K562 (cell line): Measurements from ENCODE around the gene UTP4. TPM values are rescaled to one million over a fixed set of nuclear protein-coding genes. Genes with fewer than 3 reads are reported as not detected.
A peak's percentile ranks its signal among the peaks of the same experiment; 100 is the strongest.

Experiments used
- ATAC-seq: fragments of 200-7000 bp; cut with Tn5 transposase; 3 replicates; pipeline ENCODE4 v1.9.1; 2020; ENCODE audit warnings: moderate library complexity
- BruUV-seq: library from RNA; stranded (reverse); fragments of 400-500 nt; replicated peaks from 2 replicates; lab custom pipeline; 2021; lab: Mats Ljungman, UMichigan
- CTCF ChIA-PET: fragments of 300-600 bp; formaldehyde crosslinking; extraction: SDS; loops from one replicate; lab custom pipeline; 2021; ENCODE audit warnings: low intra/inter-chr PET ratio; lab: Yijun Ruan, JAX
- POLR2A ChIA-PET: fragments of 300-600, 350-650 bp; sonication (Branson Sonifier 250); formaldehyde crosslinking; extraction: SDS; loops from one replicate; lab custom pipeline; 2021; ENCODE audit warnings: antibody characterized with exemption, inconsistent platforms; lab: Yijun Ruan, JAX
- DNase-seq, 4 experiments: peaks; one replicate each; pipeline versions ENCODE4 v3.0.0 to v3.0.0-alpha.2; 2011 to 2018; ENCODE audit warnings: low spot score in 3 of 4, mixed read lengths in 3 of 4; ENCODE audit errors: extremely low read depth in 1 of 4
- FAIRE-seq: peaks from 2 replicates; lab custom pipeline; 2011; peaks lifted over from hg19 to GRCh38; lab: Jason Lieb, UNC
- H2AFZ ChIP-seq: 2 replicates; pipeline ENCODE4 v1.6.0; 2011; ENCODE audit warnings: low read depth, low read length, control low read depth, inconsistent platforms
- H3K27ac ChIP-seq: fragments of 200-600 bp; 3 replicates; pipeline ENCODE4 v1.8.0; 2011; ENCODE audit warnings: low read depth, mild to moderate bottlenecking, control low read depth, inconsistent platforms, low read length, moderate library complexity, mixed read lengths; ENCODE audit errors: extremely low read depth
- H3K27me3 ChIP-seq, 2 experiments: fragments of 300-600 bp in 1 of 2; 2 replicates in 1 of 2; 3 replicates in 1 of 2; pipeline versions ENCODE4 v1.6.0 to v1.8.0; 2011; ENCODE audit warnings: inconsistent platforms in 2 of 2, low read length in 2 of 2, mild to moderate bottlenecking in 1 of 2, mixed read lengths in 1 of 2, moderate library complexity in 1 of 2; ENCODE audit not compliant: control insufficient read depth in 2 of 2, insufficient read depth in 2 of 2
- H3K36me3 ChIP-seq: fragments of 300-600 bp; 3 replicates; pipeline ENCODE4 v1.8.0; 2011; ENCODE audit warnings: mild to moderate bottlenecking, low read length, inconsistent platforms; ENCODE audit not compliant: control insufficient read depth, insufficient read depth
- H3K4me1 ChIP-seq, 2 experiments: fragments of 200-600 bp in 1 of 2; replicated peaks in 1 of 2; 2 replicates in 1 of 2; 3 replicates in 1 of 2; pipeline versions ENCODE4 v1.5.1 to v1.8.0; 2011; ENCODE audit warnings: inconsistent platforms in 2 of 2, low read length in 2 of 2, mild to moderate bottlenecking in 1 of 2, mixed read lengths in 1 of 2, moderate library complexity in 1 of 2; ENCODE audit not compliant: control insufficient read depth in 2 of 2, insufficient read depth in 2 of 2
- H3K4me2 ChIP-seq: 2 replicates; pipeline ENCODE4 v1.6.1; 2011; ENCODE audit warnings: low read length, control low read depth, inconsistent platforms, mixed read lengths; ENCODE audit not compliant: insufficient read depth
- H3K4me3 ChIP-seq: fragments of 200-600 bp; sonication (generic), shearing (Covaris generic); 2 replicates; pipeline ENCODE4 v1.5.1; 2016; ENCODE audit warnings: control low read depth, inconsistent platforms
- H3K79me2 ChIP-seq: fragments of 200-600 bp; 3 replicates; pipeline ENCODE4 v1.8.0; 2011; ENCODE audit warnings: low read length, inconsistent platforms; ENCODE audit not compliant: control insufficient read depth, insufficient read depth
- H3K9ac ChIP-seq, 2 experiments: 2 replicates each; pipeline versions ENCODE4 v1.6.0 to v1.6.1; 2011; ENCODE audit warnings: low read depth in 2 of 2, low read length in 2 of 2, control low read depth in 1 of 2, inconsistent platforms in 1 of 2, mild to moderate bottlenecking in 1 of 2, mixed read lengths in 1 of 2; ENCODE audit not compliant: insufficient read depth in 1 of 2
- H3K9me1 ChIP-seq: one replicate; pipeline ENCODE4 v1.6.0; 2011; ENCODE audit warnings: inconsistent platforms, mild to moderate bottlenecking, low read length, moderate library complexity; ENCODE audit not compliant: control insufficient read depth, insufficient read depth
- H3K9me3 ChIP-seq: replicated peaks from 2 replicates; pipeline ENCODE4 v1.5.1; 2011; ENCODE audit warnings: low read depth, low read length, inconsistent platforms; ENCODE audit not compliant: control insufficient read depth, insufficient read depth
- H4K20me1 ChIP-seq: replicated peaks from 2 replicates; pipeline ENCODE4 v1.6.1; 2011; ENCODE audit warnings: low read length, inconsistent platforms, mixed read lengths; ENCODE audit not compliant: control insufficient read depth, insufficient read depth
- RBFOX2 ChIP-seq: fragments of 200-400 bp; formaldehyde crosslinking; IDR thresholded peaks from 2 replicates; pipeline ENCODE4 v1.6.1; 2017; ENCODE audit warnings: low read depth, mild to moderate bottlenecking, low read length, moderate library complexity
- ZNF12 ChIP-seq: sonication (generic); formaldehyde crosslinking; IDR thresholded peaks from 2 replicates; pipeline ENCODE4 v1.4.0; 2020; ENCODE audit warnings: mild to moderate bottlenecking, missing genetic modification reagents
- ZNF407 ChIP-seq: fragments of 450-650 bp; IDR thresholded peaks from 2 replicates; pipeline ENCODE4 v1.6.1; 2016; ENCODE audit warnings: low read depth
- WGBS: fragments of 100-300 bp; shearing (Covaris generic); methylation state at CpG from one replicate; pipeline ENCODE4 v1.1.6; 2016; ENCODE audit warnings: low coverage, mixed read lengths; ENCODE audit not compliant: insufficient coverage; ENCODE audit errors: missing lambda C conversion rate; 5-methylcytosine and 5-hydroxymethylcytosine counted together
- in situ Hi-C: fragments of 300-500 bp; cut with MboI; formaldehyde crosslinking; loops from 4 replicates; pipeline ENCODE4 v1.15.0; 2018; ENCODE audit warnings: inconsistent platforms, mixed read lengths
- intact Hi-C: fragments of 100-400 bp; cut with micrococcal nuclease; formaldehyde crosslinking; loops from 2 replicates; pipeline ENCODE4 v1.14.2; 2022
- polyA plus RNA-seq, 8 experiments: library from polyadenylated mRNA; depleted of rRNA in 4 of 8; stranded (reverse) in 5 of 8; unstranded in 3 of 8; fragments of >200 nt; fragmentation: Nextera tagmentation in 2 of 8; fragmentation: Illumina TruSeq in 1 of 8; extraction: Ambion mirVana in 2 of 8; extraction: Trizol in 1 of 8; gene quantifications; 2 replicates each; pipeline versions ENCODE4 v1.2.1 to v1.2.3, GENCODE V29; 2011 to 2014; ENCODE audit warnings: inconsistent platforms in 1 of 8, missing spikeins in 1 of 8
- total RNA-seq, 7 experiments: library from RNA; depleted of rRNA in 6 of 7; stranded (reverse); fragments of >200 nt in 6 of 7; fragmentation: Illumina TruSeq in 2 of 7; extraction: Trizol in 2 of 7; gene quantifications; 2 replicates each; pipeline versions ENCODE4 v1.2.1 to v1.2.3, GENCODE V29; 2011 to 2021; ENCODE audit warnings: low replicate concordance in 1 of 7

UTP4 gene
- total and polyA plus RNA-seq, 9 of the 15 experiments (the other 6 are each of a cell fraction or from before 2014, with no cell fraction given) = 46.1 to 203 (median 145) TPM

- no peak for TF ChIP-seq ZNF407
Measured at GRCh38 chr16:69188236-69188549, 55.7 kb downstream of the UTP4 start (continued).

GRCh38 chr16:69188716-69189115, 56.3 kb downstream of the UTP4 start:
- no peaks in the 10 kb centered on the region; the same call in 1 of the 2 replicates for H4K20me1 ChIP-seq
- H3K4me1 ChIP-seq = peaks cover 15 to 19% of the 10 kb centered on the region in 2 experiments
- H3K4me3 ChIP-seq = peak overlapping the region; percentile 67; the same call in 1 of the 2 replicates
- FAIRE-seq (no peak), DNase-seq (no peak), ATAC-seq (no peak)
- intact Hi-C loops = no loop called here
- no peak overlapping the region for H3K27ac ChIP-seq
- no peaks in the 10 kb centered on the region for H3K9me1 ChIP-seq
- TF ChIP-seq RBFOX2 (0 out of 2 replicates have a peak, but pooled peaks have one; percentile 17), ZNF12 (CRISPR knock-in tag) (no peak)
- TF ChIP-seq, all 486 proteins: peak for 1
- H3K9me3 ChIP-seq = no peaks in the 10 kb centered on the region
- peaks cover 13% of the 10 kb centered on the region for H3K79me2 ChIP-seq
- H3K9ac ChIP-seq = peak overlapping the region; percentile 67 to 70; a peak in 2 of 4 replicates
- no peaks in the 10 kb centered on the region for H3K27me3 ChIP-seq
- in situ Hi-C loops = no loop called here
- CTCF ChIA-PET = no interaction called here
- no TSS peak for BruUV-seq
- POLR2A ChIA-PET = interaction anchor here (1.0 to 1.3 kb wide), 3 partner anchors 12 to 101 kb away, joined by 3 to 5 read pairs (median 4); no protein-coding TSS in a partner anchor
- H3K4me2 ChIP-seq = no peak overlapping the region
- no peak overlapping the region for H2AFZ ChIP-seq
- H3K36me3 ChIP-seq = no peaks in the 10 kb centered on the region
- 55% methylated on average over 5 of the region's 5 CpGs for WGBS
